ENCODE data around the gene KANTR.

GRCh38 chrX:53160297-53160983 is 66.5 kb downstream of the KANTR start:
- TF ChIP-seq POLR2A (IDR thresholded peaks at IDR 0.05) (no peak), CTCF (IDR thresholded peaks at IDR 0.05) (no peak)
